Cerebellar nuclear complex (tissue), 1 donor: ENCODE results near the gene ELP4.

Experiments used
- DNase-seq, 2 experiments: peaks; one replicate each; lab custom pipeline; 2025; lab: John Stamatoyannopoulos, UW

ELP4 gene

DNA sequence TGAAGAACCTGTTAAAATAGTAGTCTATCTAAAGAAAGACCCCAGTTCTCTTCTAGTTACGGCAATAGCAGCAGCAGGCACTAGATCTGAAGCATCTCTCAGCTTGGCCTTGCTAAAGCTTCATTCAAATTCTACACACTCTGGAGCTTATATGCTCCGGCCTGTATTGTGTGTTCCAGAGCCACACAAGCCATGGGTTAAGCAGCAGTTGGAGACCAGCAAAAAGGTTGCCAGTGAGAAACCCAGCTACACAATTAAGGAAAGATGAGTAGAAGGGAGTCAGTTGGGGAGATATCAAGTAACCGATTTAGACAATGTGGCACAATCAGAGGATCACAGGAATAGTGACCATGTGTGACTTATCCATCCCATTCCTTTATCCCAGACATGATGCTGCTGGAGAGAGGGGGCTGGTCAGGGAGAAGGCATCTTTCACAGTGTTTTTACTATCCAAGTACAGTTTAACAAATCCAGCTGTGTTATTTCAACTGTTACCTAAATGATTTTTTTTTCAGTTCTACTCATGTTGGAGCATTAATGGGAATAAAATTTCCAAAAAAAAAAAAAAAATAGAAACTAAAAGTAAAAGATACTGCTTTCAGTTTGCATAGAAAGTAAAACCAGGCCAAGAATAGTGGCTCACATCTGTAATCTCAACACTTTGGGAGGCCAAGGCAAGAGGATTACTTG is 260.6 kb downstream of the ELP4 start:
- DNase-seq: peak in 1 of 2 experiments; percentile 32

- DNase-seq: no peak
Measured at GRCh38 chr11:31772412-31772811, 262.8 kb downstream of the ELP4 start.

- DNase-seq: no peak
Measured at GRCh38 chr11:31779374-31779791, 269.8 kb downstream of the ELP4 start.

DNA sequence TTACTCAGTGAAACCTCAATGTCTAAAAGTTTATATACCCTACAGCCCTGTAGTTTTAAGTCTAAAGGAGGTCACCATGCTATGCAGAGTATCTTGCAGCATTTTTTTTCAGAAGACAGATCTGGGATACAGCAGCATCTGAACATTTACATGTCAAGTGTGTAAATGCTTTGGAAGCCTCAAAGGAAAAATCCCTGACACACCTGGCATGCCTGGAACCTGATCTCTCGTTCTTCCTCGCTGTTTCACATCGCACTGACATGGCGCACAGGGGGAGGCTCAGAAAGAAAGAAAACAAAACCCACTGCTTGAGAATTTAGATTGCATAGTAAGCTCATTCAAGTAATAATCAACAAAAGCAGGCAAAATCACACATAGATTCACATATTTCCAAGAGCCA is 270.5 kb downstream of the ELP4 start:
- DNase-seq: peak in 1 of 2 experiments; percentile 52

DNA sequence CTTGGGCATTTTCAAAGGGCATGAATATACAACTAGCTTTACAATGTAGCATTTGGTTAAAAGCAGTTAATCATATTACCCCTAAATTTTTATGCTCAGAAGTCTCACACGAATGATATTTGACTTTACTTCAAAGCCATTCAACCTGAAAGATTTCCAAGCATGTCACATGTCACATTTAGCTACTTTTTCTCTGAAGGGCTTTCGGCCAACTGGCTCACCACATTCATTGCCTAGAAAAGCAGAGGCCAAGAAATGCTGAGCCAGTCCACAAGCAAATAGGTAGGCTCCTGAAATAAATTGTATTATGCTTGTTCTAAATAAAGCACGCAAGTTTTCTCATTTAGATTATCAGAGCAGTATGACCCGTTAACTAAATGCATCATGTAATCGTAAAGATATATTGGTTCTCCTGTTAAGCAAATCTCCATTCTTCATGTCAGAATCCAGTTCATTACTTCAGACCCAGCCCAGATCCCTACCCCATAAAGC is 271.0 kb downstream of the ELP4 start:
- DNase-seq: peak in 1 of 2 experiments; percentile 61

DNA sequence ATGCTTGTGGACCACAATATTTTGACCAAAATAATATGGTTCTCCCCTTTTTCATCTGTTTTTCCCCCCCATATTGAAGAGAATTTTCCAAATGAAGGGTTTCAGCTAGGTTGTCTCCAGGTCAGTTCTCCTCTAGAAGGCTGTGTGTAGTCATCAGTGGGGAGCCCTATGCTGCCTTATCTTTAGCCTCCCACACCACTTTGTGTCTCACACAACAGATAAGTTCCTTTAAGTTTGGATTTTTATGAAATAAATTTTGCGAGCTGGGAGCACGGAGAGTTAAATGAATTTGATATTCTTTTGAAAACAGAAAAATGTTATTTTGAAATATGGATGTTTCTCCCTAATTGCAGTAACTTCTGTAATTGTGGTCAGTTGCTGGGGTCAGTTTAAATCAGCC is 272.7 kb downstream of the ELP4 start:
- no peak for DNase-seq

DNA sequence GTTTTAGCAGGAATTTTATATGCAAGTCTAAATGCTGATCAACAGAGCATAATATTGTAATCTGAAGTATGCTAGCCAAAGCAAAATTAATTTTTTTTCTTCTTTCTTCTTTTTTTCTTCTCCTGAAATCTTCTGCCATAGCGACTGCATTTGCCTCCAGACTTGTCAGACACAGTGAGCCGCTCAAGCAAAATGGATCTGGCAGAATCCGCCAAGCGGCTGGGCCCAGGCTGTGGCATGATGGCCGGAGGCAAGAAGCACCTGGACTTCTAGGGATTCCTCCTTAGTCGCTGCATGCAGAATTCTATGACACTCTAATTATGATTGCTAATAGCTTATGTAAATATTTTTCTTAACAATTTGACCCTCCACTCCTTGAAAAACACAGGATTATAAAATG is 273.7 kb downstream of the ELP4 start:
- DNase-seq: peak in 1 of 2 experiments; percentile 82

DNA sequence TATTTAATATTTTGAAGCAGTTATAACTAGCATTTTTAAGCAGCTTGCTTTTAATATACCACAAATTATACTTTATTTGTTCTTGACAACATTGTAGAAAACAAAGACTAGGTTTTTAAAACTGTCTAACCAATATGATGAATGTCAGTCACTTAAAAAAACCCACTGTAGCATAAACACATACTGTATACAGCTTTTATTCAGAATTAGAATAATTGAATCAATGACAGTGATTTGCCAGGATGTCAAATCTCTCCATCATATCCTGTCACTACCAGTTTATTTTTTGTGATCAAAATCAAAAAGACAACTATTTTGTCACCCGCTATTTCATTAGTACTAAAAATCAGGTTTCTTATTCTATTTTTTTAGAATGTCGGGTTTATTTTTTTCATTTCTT is 275.0 kb downstream of the ELP4 start:
- no peak for DNase-seq

DNA sequence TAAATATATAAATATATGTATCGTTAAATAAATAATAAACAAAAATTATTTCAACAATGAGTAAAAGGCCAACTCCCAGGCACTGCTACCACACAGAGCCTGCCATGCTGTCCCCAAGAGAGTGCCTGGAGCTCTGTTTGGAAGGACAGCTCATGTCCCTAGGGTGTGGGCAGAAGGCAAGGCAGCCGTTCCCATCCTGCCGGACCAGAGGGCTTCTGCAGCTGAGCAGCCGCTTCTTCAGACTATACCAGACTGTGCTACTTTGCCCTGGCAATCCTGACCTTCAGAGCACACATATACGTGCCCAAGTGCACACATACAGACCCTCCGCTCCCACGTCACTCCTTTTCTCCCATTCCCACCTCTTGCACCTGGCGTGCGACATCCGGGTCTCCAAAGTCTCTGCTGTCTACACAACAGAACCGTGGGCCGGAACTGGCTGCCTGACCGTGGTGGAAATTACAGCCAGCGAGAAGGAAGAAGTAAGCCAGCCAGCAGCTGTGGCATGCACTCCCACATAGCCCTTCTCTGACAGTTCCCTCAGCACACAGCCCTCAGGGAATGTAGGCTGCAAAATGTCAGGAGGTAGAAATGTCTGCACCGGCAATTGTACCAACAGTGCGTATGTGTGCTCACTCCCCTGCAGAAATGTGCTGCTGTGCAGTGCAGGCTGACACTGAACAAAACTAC is 277.6 kb downstream of the ELP4 start:
- no peak for DNase-seq

DNA sequence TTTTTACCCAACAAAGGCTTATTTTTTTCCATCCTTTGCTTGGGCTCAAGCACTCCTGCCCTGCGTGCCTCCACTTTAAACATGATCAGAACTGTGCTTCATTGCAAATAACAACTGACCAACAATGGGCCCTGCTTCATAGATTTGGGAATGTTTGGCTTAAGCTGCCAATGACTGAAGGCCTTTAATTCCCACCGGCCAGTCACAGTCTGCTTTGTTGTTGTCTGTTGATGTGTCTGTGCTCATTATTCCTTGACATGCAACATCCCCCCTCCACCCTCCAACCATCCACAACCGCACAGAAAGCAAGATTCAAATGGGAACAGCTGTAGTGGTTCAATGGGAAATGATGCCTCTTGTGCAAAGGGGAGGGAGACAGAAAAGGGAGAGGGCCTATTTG is 278.5 kb downstream of the ELP4 start:
- DNase-seq: no peak

DNA sequence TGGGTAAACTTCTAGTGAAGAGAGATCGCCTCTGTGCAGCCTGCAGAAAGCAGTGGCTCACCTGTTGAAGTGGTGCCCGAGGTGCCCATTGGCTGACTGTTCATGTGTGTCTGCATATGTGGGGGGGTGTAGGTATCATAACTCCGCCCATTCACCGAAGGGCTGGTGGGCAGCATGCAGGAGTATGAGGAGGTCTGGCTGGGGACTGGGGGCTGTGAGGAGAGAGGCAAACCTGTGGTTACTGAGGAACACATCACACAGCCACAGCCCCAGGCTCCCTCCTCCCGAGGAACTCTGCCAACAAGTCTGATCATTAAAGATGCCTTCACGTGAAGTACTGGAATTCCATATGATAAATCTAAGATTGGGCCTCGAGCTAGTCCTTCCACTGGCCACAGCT is 281.1 kb downstream of the ELP4 start:
- DNase-seq: no peak

DNA sequence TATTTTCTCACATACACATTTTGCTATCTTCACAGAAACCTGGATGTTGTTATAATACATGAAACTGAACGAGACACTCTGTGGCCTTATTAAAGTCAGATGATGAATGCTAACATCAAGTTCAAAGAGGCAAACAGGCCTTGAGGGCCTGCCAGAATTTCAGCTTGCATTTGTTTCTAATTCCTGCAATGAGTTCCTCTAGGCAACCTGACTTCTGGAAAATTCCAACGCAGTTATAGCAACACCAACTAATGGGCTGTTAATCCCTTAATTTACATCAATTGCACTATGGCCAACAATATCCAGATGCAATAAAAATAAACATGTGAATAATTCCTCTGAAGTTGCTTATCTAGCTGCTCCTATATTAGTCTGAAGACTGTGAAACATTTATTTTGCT is 282.5 kb downstream of the ELP4 start:
- DNase-seq: no peak

DNA sequence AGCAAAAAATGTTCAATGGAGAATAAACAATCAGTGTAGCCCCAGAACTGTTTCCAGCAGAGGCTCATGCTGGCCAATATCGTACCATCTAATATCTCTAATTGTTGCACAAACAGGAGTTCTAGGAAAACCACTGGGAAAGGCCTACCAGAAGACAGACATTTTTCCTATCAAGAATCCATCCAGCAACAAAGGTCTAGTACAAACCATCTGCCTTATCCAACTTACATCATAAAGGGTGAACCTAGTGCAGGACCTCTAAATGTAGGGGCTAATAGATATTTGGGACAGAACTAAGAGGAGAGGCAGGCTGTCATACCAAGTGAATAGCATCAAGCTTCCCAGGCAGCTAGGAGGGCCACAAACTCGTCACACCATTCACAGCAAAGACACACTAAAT is 282.9 kb downstream of the ELP4 start:
- no peak for DNase-seq

DNA sequence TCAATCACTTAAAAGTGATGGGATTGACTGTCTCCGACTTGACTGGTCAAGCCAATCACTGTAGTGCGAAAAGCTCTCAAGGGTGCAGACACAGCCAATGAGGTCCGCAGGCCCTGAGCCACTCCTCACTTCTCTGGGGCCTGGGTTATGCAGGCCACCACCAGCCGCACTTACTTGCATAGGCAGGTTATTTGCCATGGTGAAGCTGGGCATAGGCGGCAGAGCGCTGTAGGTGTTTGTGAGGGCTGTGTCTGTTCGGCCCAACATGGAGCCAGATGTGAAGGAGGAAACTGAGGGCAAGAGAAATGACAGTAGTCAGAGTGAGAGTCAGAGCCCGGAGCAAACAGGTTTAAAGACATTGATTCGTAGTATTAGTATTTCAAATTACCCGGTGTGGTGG is 283.7 kb downstream of the ELP4 start:
- no peak for DNase-seq

- DNase-seq: no peak
Measured at GRCh38 chr11:31794548-31794947, 285.0 kb downstream of the ELP4 start.

- DNase-seq: no peak
Measured at GRCh38 chr11:31795706-31796498, 286.3 kb downstream of the ELP4 start.

DNA sequence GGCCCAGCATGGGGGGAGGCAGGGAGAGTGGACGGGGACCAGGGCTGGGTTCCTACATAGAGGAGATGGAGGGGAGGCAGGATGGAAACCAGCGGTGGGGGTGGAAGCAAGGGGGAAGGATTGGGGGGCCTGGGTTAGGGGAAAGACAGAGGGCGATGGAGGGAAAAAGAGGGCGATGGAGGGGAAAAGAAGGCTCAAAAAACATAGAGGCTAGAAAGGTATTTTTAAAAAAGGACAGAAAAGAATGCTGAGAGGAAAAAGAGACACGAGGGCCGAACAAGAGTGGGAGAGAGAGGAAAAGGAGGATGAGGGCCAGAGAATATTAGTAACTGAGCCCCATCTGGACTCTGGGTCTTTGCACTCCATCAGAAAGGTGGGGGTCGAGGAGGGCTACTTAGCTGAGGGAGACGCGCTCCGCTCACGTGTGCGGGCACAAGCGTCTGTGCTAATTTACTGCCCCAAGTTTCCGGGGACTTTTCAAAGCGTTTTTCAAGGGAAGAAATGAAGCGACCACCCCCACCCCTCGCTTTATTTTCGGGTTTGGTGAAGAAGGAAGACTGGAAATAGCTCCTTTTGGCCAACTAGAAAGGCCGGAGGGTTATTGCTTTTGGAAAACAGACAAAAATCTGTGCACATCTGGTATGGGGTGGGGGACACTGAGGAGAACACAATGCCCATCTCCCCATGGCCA is 287.1 kb downstream of the ELP4 start:
- no peak for DNase-seq

GRCh38 chr11:31797190-31798056 is 287.9 kb downstream of the ELP4 start:
- no peak for DNase-seq

- DNase-seq: no peak
Measured at GRCh38 chr11:31798057-31798553, 288.5 kb downstream of the ELP4 start.

- peak in 1 of 2 experiments; percentile 33 for DNase-seq
Measured at GRCh38 chr11:31798554-31799434, 289.2 kb downstream of the ELP4 start.
